Measurements from ENCODE around the gene WFDC10A. TPM values are rescaled to one million over a fixed set of nuclear protein-coding genes. Genes with fewer than 3 reads are reported as not detected.

WFDC10A gene
- total RNA-seq, 1 experiment from 2014 or later: not detected

GRCh38 chr20:45593498-45593897, 36.0 kb upstream of the WFDC10A start:
- no peaks in the 10 kb centered on the region for H4K20me1 ChIP-seq (ENCODE audit: insufficient read depth, low read depth, low read length)
- DNase-seq: no peak
- no peaks in the 10 kb centered on the region for H3K9me3 ChIP-seq (ENCODE audit: low read length)
- H3K27me3 ChIP-seq (ENCODE audit: low read length): no peaks in the 10 kb centered on the region
- no peak overlapping the region for H3K27ac ChIP-seq (ENCODE audit: low read length)
- no peak overlapping the region for H3K4me3 ChIP-seq (ENCODE audit: low read length)
- no peaks in the 10 kb centered on the region for H3K79me2 ChIP-seq (ENCODE audit: low read length)
- H3K4me2 ChIP-seq (ENCODE audit: low read depth, low read length, poor library complexity, severe bottlenecking): no peak overlapping the region
- H3K9ac ChIP-seq (ENCODE audit: low read length): no peak overlapping the region
- H3K36me3 ChIP-seq (ENCODE audit: insufficient read depth, low read length): no peaks in the 10 kb centered on the region
- no peaks in the 10 kb centered on the region for H3K9me2 ChIP-seq (replicated peaks; ENCODE audit: insufficient read depth, low read length)
- H3K4me1 ChIP-seq (ENCODE audit: low read length): no peaks in the 10 kb centered on the region
- H2AFZ ChIP-seq (ENCODE audit: low read length): no peak overlapping the region

GRCh38 chr20:45595235-45595634, 34.3 kb upstream of the WFDC10A start:
- no peak overlapping the region for H2AFZ ChIP-seq (ENCODE audit: low read length)
- H3K27ac ChIP-seq (ENCODE audit: low read length): no peak overlapping the region
- H4K20me1 ChIP-seq (ENCODE audit: insufficient read depth, low read depth, low read length): no peaks in the 10 kb centered on the region
- no peaks in the 10 kb centered on the region for H3K27me3 ChIP-seq (ENCODE audit: low read length)
- H3K4me3 ChIP-seq (ENCODE audit: low read length): no peak overlapping the region
- no peaks in the 10 kb centered on the region for H3K9me2 ChIP-seq (replicated peaks; ENCODE audit: insufficient read depth, low read length)
- no peak for DNase-seq
- H3K4me1 ChIP-seq (ENCODE audit: low read length): no peaks in the 10 kb centered on the region
- no peak overlapping the region for H3K9ac ChIP-seq (ENCODE audit: low read length)
- H3K79me2 ChIP-seq (ENCODE audit: low read length): no peaks in the 10 kb centered on the region
- no peak overlapping the region for H3K4me2 ChIP-seq (ENCODE audit: low read depth, low read length, poor library complexity, severe bottlenecking)
- H3K9me3 ChIP-seq (ENCODE audit: low read length): no peaks in the 10 kb centered on the region
- H3K36me3 ChIP-seq (ENCODE audit: insufficient read depth, low read length): no peaks in the 10 kb centered on the region

GRCh38 chr20:45607810-45608209, 21.7 kb upstream of the WFDC10A start:
- Histone ChIP-seq H2AFZ (ENCODE audit: low read length) (no peak overlapping the region), H4K20me1 (ENCODE audit: insufficient read depth, low read depth, low read length) (no peaks in the 10 kb centered on the region), H3K4me3 (ENCODE audit: low read length) (no peak overlapping the region), H3K4me1 (ENCODE audit: low read length) (no peaks in the 10 kb centered on the region), H3K79me2 (ENCODE audit: low read length) (no peaks in the 10 kb centered on the region), H3K9ac (ENCODE audit: low read length) (no peak overlapping the region), H3K9me3 (ENCODE audit: low read length) (no peaks in the 10 kb centered on the region), H3K27ac (ENCODE audit: low read length) (no peak overlapping the region), H3K4me2 (ENCODE audit: low read depth, low read length, poor library complexity, severe bottlenecking) (no peak overlapping the region), H3K36me3 (ENCODE audit: insufficient read depth, low read length) (no peaks in the 10 kb centered on the region), H3K27me3 (ENCODE audit: low read length) (no peaks in the 10 kb centered on the region), H3K9me2 (replicated peaks; ENCODE audit: insufficient read depth, low read length) (no peaks in the 10 kb centered on the region)
- no peak for DNase-seq

- Histone ChIP-seq H3K4me1 (ENCODE audit: low read length) (no peaks in the 10 kb centered on the region), H3K27ac (ENCODE audit: low read length) (no peak overlapping the region), H3K79me2 (ENCODE audit: low read length) (no peaks in the 10 kb centered on the region), H4K20me1 (ENCODE audit: insufficient read depth, low read depth, low read length) (no peaks in the 10 kb centered on the region), H3K9me3 (ENCODE audit: low read length) (no peaks in the 10 kb centered on the region), H3K9ac (ENCODE audit: low read length) (no peak overlapping the region), H2AFZ (ENCODE audit: low read length) (no peak overlapping the region), H3K36me3 (ENCODE audit: insufficient read depth, low read length) (no peaks in the 10 kb centered on the region), H3K27me3 (ENCODE audit: low read length) (no peaks in the 10 kb centered on the region), H3K9me2 (replicated peaks; ENCODE audit: insufficient read depth, low read length) (no peaks in the 10 kb centered on the region), H3K4me3 (ENCODE audit: low read length) (no peak overlapping the region), H3K4me2 (ENCODE audit: low read depth, low read length, poor library complexity, severe bottlenecking) (no peak overlapping the region)
- no peak for DNase-seq
These were observed 18.5 kb upstream of the WFDC10A start for GRCh38 chr20:45611054-45611453.

GRCh38 chr20:45612314-45612713, 17.2 kb upstream of the WFDC10A start:
- no peaks in the 10 kb centered on the region for H4K20me1 ChIP-seq (ENCODE audit: insufficient read depth, low read depth, low read length)
- H3K27me3 ChIP-seq (ENCODE audit: low read length): no peaks in the 10 kb centered on the region
- no peak overlapping the region for H3K4me3 ChIP-seq (ENCODE audit: low read length)
- no peak overlapping the region for H2AFZ ChIP-seq (ENCODE audit: low read length)
- no peak overlapping the region for H3K4me2 ChIP-seq (ENCODE audit: low read depth, low read length, poor library complexity, severe bottlenecking)
- no peak overlapping the region for H3K9ac ChIP-seq (ENCODE audit: low read length)
- H3K27ac ChIP-seq (ENCODE audit: low read length): no peak overlapping the region
- no peaks in the 10 kb centered on the region for H3K9me2 ChIP-seq (replicated peaks; ENCODE audit: insufficient read depth, low read length)
- no peaks in the 10 kb centered on the region for H3K9me3 ChIP-seq (ENCODE audit: low read length)
- no peaks in the 10 kb centered on the region for H3K4me1 ChIP-seq (ENCODE audit: low read length)
- H3K79me2 ChIP-seq (ENCODE audit: low read length): no peaks in the 10 kb centered on the region
- DNase-seq: no peak
- H3K36me3 ChIP-seq (ENCODE audit: insufficient read depth, low read length): no peaks in the 10 kb centered on the region

- Histone ChIP-seq H2AFZ (ENCODE audit: low read length) (no peak overlapping the region), H3K9me2 (replicated peaks; ENCODE audit: insufficient read depth, low read length) (no peaks in the 10 kb centered on the region), H3K4me2 (ENCODE audit: low read depth, low read length, poor library complexity, severe bottlenecking) (no peak overlapping the region), H3K79me2 (ENCODE audit: low read length) (no peaks in the 10 kb centered on the region), H4K20me1 (ENCODE audit: insufficient read depth, low read depth, low read length) (no peaks in the 10 kb centered on the region), H3K9me3 (ENCODE audit: low read length) (no peaks in the 10 kb centered on the region), H3K36me3 (ENCODE audit: insufficient read depth, low read length) (no peaks in the 10 kb centered on the region), H3K9ac (ENCODE audit: low read length) (no peak overlapping the region), H3K27me3 (ENCODE audit: low read length) (no peaks in the 10 kb centered on the region), H3K27ac (ENCODE audit: low read length) (no peak overlapping the region), H3K4me3 (ENCODE audit: low read length) (no peak overlapping the region), H3K4me1 (ENCODE audit: low read length) (no peaks in the 10 kb centered on the region)
- DNase-seq: no peak
These were observed 11.9 kb upstream of the WFDC10A start for GRCh38 chr20:45617591-45617990.

- no peak overlapping the region for H3K9ac ChIP-seq (ENCODE audit: low read length)
- no peak for DNase-seq
- H3K4me1 ChIP-seq (ENCODE audit: low read length): no peaks in the 10 kb centered on the region
- no peak overlapping the region for H3K4me3 ChIP-seq (ENCODE audit: low read length)
- no peak overlapping the region for H3K4me2 ChIP-seq (ENCODE audit: low read depth, low read length, poor library complexity, severe bottlenecking)
- no peaks in the 10 kb centered on the region for H3K79me2 ChIP-seq (ENCODE audit: low read length)
- H2AFZ ChIP-seq (ENCODE audit: low read length): no peak overlapping the region
- no peak overlapping the region for H3K27ac ChIP-seq (ENCODE audit: low read length)
- no peaks in the 10 kb centered on the region for H3K36me3 ChIP-seq (ENCODE audit: insufficient read depth, low read length)
- no peaks in the 10 kb centered on the region for H3K27me3 ChIP-seq (ENCODE audit: low read length)
- H4K20me1 ChIP-seq (ENCODE audit: insufficient read depth, low read depth, low read length): no peaks in the 10 kb centered on the region
- H3K9me2 ChIP-seq (replicated peaks; ENCODE audit: insufficient read depth, low read length): no peaks in the 10 kb centered on the region
- H3K9me3 ChIP-seq (ENCODE audit: low read length): no peaks in the 10 kb centered on the region
These were observed 7.9 kb upstream of the WFDC10A start for GRCh38 chr20:45621593-45621992.

- H4K20me1 ChIP-seq (ENCODE audit: insufficient read depth, low read depth, low read length): no peaks in the 10 kb centered on the region
- no peaks in the 10 kb centered on the region for H3K27me3 ChIP-seq (ENCODE audit: low read length)
- no peak for DNase-seq
- H3K4me1 ChIP-seq (ENCODE audit: low read length): no peaks in the 10 kb centered on the region
- H3K4me3 ChIP-seq (ENCODE audit: low read length): no peak overlapping the region
- no peak overlapping the region for H3K4me2 ChIP-seq (ENCODE audit: low read depth, low read length, poor library complexity, severe bottlenecking)
- no peaks in the 10 kb centered on the region for H3K9me2 ChIP-seq (replicated peaks; ENCODE audit: insufficient read depth, low read length)
- H2AFZ ChIP-seq (ENCODE audit: low read length): no peak overlapping the region
- H3K9ac ChIP-seq (ENCODE audit: low read length): no peak overlapping the region
- H3K36me3 ChIP-seq (ENCODE audit: insufficient read depth, low read length): no peaks in the 10 kb centered on the region
- H3K27ac ChIP-seq (ENCODE audit: low read length): no peak overlapping the region
- H3K79me2 ChIP-seq (ENCODE audit: low read length): no peaks in the 10 kb centered on the region
- no peaks in the 10 kb centered on the region for H3K9me3 ChIP-seq (ENCODE audit: low read length)
These were observed 3.0 kb upstream of the WFDC10A start for GRCh38 chr20:45626540-45626939.

GRCh38 chr20:45630371-45630770, 832 bp downstream of the WFDC10A start:
- DNase-seq: no peak
- H3K27ac ChIP-seq (ENCODE audit: low read length): no peak overlapping the region

More at GRCh38 chr20:45630371-45630770, 832 bp downstream of the WFDC10A start:
- H4K20me1 ChIP-seq (ENCODE audit: insufficient read depth, low read depth, low read length): no peaks in the 10 kb centered on the region
- no peak overlapping the region for H2AFZ ChIP-seq (ENCODE audit: low read length)
- H3K9ac ChIP-seq (ENCODE audit: low read length): no peak overlapping the region
- no peaks in the 10 kb centered on the region for H3K27me3 ChIP-seq (ENCODE audit: low read length)
- H3K4me2 ChIP-seq (ENCODE audit: low read depth, low read length, poor library complexity, severe bottlenecking): no peak overlapping the region
- H3K4me1 ChIP-seq (ENCODE audit: low read length): no peaks in the 10 kb centered on the region
- no peak overlapping the region for H3K4me3 ChIP-seq (ENCODE audit: low read length)
- no peaks in the 10 kb centered on the region for H3K79me2 ChIP-seq (ENCODE audit: low read length)
- no peaks in the 10 kb centered on the region for H3K36me3 ChIP-seq (ENCODE audit: insufficient read depth, low read length)
- H3K9me3 ChIP-seq (ENCODE audit: low read length): no peaks in the 10 kb centered on the region
- no peaks in the 10 kb centered on the region for H3K9me2 ChIP-seq (replicated peaks; ENCODE audit: insufficient read depth, low read length)

All from Karpas-422 (cell line).